ENCODE data around the gene PAPPA2.

GRCh38 chr1:176767714-176768136, 304.8 kb downstream of the PAPPA2 start:
- TF ChIP-seq CTCF (conservative IDR thresholded peaks at IDR 0.05) (no peak), EZH2 (IDR thresholded peaks at IDR 0.05; ENCODE audit: low read depth) (no peak)

Measured in PC-9 (cell line).